Activated B cell treated with CpG ODN at 0.5 μM for 24 hours (primary cell): ENCODE data around the gene BAK1. TPM values are rescaled to one million over a fixed set of nuclear protein-coding genes. Genes with fewer than 3 reads are reported as not detected.
A peak's percentile ranks its signal among the peaks of the same experiment; 100 is the strongest.

Experiments
- ATAC-seq: fragments of 200-7000 bp; cut with Tn5 transposase; one replicate; pipeline ENCODE4 v1.10.0; 2021; ENCODE audit warnings: low read depth, mild to moderate bottlenecking, moderate library complexity
- CTCF ChIA-PET: fragments of 350-600 bp; sonication (Branson Sonifier 250); formaldehyde crosslinking; loops from one replicate; lab custom pipeline; 2021; ENCODE audit warnings: antibody characterized with exemption; lab: Charles Lee
- POLR2A ChIA-PET: fragments of 350-600 bp; sonication (Branson Sonifier 250); formaldehyde crosslinking; loops from one replicate; lab custom pipeline; 2021; ENCODE audit warnings: antibody characterized with exemption; lab: Charles Lee
- DNase-seq: peaks from one replicate; pipeline ENCODE4 v3.0.0; 2022
- H3K27ac Mint-ChIP-seq: one replicate; pipeline ENCODE4 v1.8.0; 2020; ENCODE audit warnings: mixed read lengths
- H3K27me3 Mint-ChIP-seq: one replicate; pipeline ENCODE4 v1.8.0; 2021; ENCODE audit warnings: mixed read lengths
- H3K36me3 Mint-ChIP-seq: one replicate; pipeline ENCODE4 v1.8.0; 2021; ENCODE audit warnings: low read depth, mixed read lengths
- H3K4me1 Mint-ChIP-seq: one replicate; pipeline ENCODE4 v1.8.0; 2021; ENCODE audit warnings: mixed read lengths
- H3K4me3 Mint-ChIP-seq: one replicate; pipeline ENCODE4 v1.8.0; 2020; ENCODE audit warnings: mild to moderate bottlenecking, mixed read lengths
- H3K9me3 Mint-ChIP-seq: one replicate; pipeline ENCODE4 v1.8.0; 2020; ENCODE audit warnings: mixed read lengths
- intact Hi-C: fragments of 100-400 bp; cut with micrococcal nuclease; formaldehyde crosslinking; loops from one replicate; pipeline ENCODE4 v1.15.1; 2024
- total RNA-seq: library from RNA; stranded (reverse); gene quantifications from 2 replicates; pipeline ENCODE4 v1.2.3, GENCODE V29; 2022
- TF ChIP-seq, protein P1 (sequence below): fragments of 200-600 bp; IDR thresholded peaks from one replicate; pipeline ENCODE4 v1.8.0; 2022; ENCODE audit warnings: antibody characterized with exemption, mild to moderate bottlenecking

BAK1 gene
- total RNA-seq, 1 donor from 2014 or later = 29.5 TPM

DNA sequence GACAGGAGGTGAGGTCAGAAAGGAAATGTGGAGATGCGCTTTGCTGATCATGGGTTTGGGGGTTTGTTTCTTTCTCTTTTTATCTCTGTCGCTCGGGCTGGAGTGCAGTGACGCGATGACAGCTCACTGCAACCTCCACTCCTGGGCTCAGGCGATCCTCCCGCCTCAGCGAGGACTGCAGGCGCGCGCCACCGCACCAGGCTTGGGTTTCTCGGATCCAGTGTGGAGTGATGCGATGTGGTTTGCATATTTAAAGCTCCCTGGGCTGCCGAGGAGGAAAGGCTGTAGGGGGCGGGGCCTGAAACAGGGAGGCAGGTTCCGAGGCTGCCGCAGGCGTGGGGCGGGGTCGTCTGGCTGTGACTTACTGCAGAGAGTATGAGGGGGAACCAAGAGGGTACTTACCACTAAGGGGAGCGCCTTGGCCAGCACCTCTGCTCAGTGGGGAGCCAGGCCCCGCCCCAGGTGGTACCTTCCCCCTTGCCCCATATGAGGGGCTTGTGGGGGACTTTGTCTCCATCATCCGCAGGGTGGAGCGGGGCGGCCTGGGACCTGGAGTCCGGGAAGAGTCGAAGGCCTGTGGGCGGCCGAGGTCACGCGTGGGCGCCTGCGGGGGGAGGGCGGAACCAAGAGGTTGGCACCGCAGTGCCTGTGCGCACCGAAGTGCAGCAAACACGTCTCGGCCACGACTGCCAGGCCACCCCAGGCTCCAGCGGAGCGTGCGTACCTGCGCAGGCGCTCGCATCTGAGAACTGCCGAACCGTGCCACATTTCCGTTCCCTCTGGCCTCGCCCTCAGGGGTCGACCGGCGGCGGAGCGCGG, 12.7 kb upstream of the BAK1 start:
- Mint-ChIP-seq H3K4me3 (peak overlapping the region; percentile 58), H3K36me3 (no peaks in the 10 kb centered on the region), H3K27me3 (no peaks in the 10 kb centered on the region), H3K9me3 (no peaks in the 10 kb centered on the region), H3K4me1 (peaks cover 70% of the 10 kb centered on the region), H3K27ac (peak overlapping the region; percentile 93)
- DNase-seq (peak; percentile 71), ATAC-seq (peak; percentile 74)
- intact Hi-C loops = loop anchor here (1.0 to 5.0 kb wide), 5 partner anchors 13 to 1396 kb away; partner anchors contain the start of genes BAK1 and ITPR3
- CTCF ChIA-PET = interaction anchor here (1.4 to 2.3 kb wide), 3 partner anchors 15 to 174 kb away, joined by 4 to 31 read pairs (median 17); no protein-coding TSS in a partner anchor
- POLR2A ChIA-PET = interaction anchor here (0.6 to 4.3 kb wide), 18 partner anchors 8 to 644 kb away, joined by 3 to 37 read pairs (median 6); partner anchors contain the start of genes BAK1, HMGA1, ITPR3 and LEMD2
- TF ChIP-seq, protein P1, sequence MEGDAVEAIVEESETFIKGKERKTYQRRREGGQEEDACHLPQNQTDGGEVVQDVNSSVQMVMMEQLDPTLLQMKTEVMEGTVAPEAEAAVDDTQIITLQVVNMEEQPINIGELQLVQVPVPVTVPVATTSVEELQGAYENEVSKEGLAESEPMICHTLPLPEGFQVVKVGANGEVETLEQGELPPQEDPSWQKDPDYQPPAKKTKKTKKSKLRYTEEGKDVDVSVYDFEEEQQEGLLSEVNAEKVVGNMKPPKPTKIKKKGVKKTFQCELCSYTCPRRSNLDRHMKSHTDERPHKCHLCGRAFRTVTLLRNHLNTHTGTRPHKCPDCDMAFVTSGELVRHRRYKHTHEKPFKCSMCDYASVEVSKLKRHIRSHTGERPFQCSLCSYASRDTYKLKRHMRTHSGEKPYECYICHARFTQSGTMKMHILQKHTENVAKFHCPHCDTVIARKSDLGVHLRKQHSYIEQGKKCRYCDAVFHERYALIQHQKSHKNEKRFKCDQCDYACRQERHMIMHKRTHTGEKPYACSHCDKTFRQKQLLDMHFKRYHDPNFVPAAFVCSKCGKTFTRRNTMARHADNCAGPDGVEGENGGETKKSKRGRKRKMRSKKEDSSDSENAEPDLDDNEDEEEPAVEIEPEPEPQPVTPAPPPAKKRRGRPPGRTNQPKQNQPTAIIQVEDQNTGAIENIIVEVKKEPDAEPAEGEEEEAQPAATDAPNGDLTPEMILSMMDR = no peak

DNA sequence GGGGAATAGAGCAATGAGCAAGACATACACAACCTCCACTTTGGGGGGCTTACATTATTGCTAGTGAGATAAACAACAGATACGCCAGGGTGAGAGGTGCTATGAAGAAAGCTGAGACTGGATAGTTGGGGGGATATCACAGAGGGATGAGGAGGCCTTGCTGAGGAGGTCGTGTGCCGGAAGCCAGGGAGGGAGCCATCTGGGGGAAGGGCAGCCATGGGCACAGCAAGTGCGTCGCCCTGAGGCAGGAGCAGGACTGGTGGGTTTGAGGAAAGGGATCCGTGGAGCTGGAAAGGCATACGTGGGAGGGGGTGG, 12.2 kb upstream of the BAK1 start:
- ATAC-seq = no peak
- peak overlapping the region; percentile 58 for H3K4me3 Mint-ChIP-seq
- POLR2A ChIA-PET = interaction anchor here (0.6 to 4.3 kb wide), 14 partner anchors 9 to 644 kb away, joined by 3 to 37 read pairs (median 7); partner anchors contain the start of genes BAK1, HMGA1, ITPR3 and UQCC2
- DNase-seq = peak; percentile 33
- peaks cover 65% of the 10 kb centered on the region for H3K4me1 Mint-ChIP-seq
- peak overlapping the region; percentile 93 for H3K27ac Mint-ChIP-seq
- no peaks in the 10 kb centered on the region for H3K36me3 Mint-ChIP-seq
- intact Hi-C loops = loop anchor here (1.0 to 5.0 kb wide), 3 partner anchors 21 to 1395 kb away; no protein-coding TSS in a partner anchor
- TF ChIP-seq, protein P1 = no peak
- no peaks in the 10 kb centered on the region for H3K27me3 Mint-ChIP-seq
- H3K9me3 Mint-ChIP-seq = no peaks in the 10 kb centered on the region
- CTCF ChIA-PET = interaction anchor here (1.4 to 2.3 kb wide), 3 partner anchors 15 to 175 kb away, joined by 4 to 31 read pairs (median 17); no protein-coding TSS in a partner anchor

DNA sequence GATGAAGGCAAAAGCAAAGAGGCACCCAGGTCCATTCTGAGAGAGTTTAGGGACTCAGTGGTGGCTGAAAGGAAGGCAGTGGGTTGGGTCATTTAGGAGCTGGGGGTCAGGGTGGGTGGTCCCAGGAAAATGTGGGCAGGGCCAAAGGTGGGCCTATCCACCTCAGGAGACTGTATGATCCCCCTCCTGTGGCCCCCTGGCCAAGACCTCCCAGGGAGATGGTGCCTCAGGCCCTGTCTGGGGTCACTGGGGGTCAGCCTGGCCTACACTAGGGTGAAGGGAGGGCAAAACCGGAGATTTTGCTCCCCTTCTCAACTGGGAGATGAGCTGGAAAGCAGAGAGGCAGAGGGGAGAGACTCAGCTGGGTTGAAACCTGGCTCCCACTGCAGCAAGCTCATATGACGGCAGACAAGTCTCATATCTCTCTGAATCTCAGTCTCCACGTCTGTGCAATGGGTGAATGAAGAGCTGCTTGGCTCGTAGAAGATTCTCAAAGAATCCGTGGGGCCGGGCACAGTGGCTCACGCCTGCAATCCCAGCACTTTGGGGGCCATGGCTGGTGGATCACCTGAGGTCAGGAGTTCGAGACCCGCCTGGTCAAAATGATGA, 11.5 kb upstream of the BAK1 start:
- TF ChIP-seq, protein P1 = no peak
- ChIA-PET POLR2A (interaction anchor here (0.6 to 4.3 kb wide), 9 partner anchors 11 to 645 kb away, joined by 3 to 37 read pairs (median 11); partner anchors contain the start of genes BAK1, HMGA1, ITPR3 and UQCC2), CTCF (interaction anchor here (0.8 to 2.3 kb wide), 4 partner anchors 16 to 176 kb away, joined by 4 to 31 read pairs (median 10); partner anchors contain the start of gene ITPR3)
- intact Hi-C loops = loop anchor here (1.0 to 5.0 kb wide), 3 partner anchors 20 to 1394 kb away; no protein-coding TSS in a partner anchor
- peak overlapping the region; percentile 17 for H3K4me3 Mint-ChIP-seq
- DNase-seq = no peak
- peak overlapping the region; percentile 93 for H3K27ac Mint-ChIP-seq
- H3K4me1 Mint-ChIP-seq = peaks cover 60% of the 10 kb centered on the region
- H3K27me3 Mint-ChIP-seq = no peaks in the 10 kb centered on the region
- no peaks in the 10 kb centered on the region for H3K36me3 Mint-ChIP-seq
- ATAC-seq = no peak
- H3K9me3 Mint-ChIP-seq = no peaks in the 10 kb centered on the region

DNA sequence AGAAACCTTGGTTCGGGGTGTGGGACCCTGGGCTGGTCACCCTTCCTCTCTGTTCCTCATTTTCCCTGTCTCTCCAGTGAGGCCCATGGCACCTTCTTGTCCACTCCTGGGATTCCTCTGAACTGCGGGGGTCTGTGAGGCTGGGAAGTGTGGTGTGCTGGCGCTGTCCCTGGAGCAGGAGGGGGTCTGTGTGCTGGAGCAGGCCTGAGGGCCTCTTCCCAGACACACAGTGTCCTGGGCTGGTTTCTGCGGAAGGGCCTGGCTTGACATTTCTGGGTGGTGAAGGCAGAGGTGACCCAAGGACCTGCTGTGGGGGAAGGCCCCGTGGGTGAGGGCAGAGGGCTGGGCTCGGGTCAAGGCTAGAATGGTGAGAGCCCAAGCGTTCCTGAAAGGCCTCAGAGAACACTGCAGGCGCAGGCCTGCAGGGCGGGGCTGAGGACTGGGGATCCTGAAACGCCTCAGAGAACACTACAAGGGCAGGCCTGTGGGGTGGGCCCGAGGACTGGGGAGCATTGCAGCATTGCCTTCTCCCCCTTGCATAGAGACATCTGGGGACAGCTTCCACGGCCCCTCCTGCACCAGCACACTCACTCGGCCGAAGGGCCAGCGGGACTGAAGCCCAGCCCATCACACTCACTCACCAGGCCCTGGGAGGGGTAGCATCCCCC, 10.6 kb upstream of the BAK1 start:
- Mint-ChIP-seq H3K9me3 (no peaks in the 10 kb centered on the region), H3K4me3 (peak overlapping the region; percentile 55), H3K4me1 (peaks cover 63% of the 10 kb centered on the region), H3K36me3 (no peaks in the 10 kb centered on the region), H3K27me3 (no peaks in the 10 kb centered on the region), H3K27ac (peak overlapping the region; percentile 93)
- ATAC-seq (peak; percentile 5), DNase-seq (peak; percentile 27)
- POLR2A ChIA-PET = interaction anchor here (0.7 to 4.3 kb wide), 14 partner anchors 10 to 121 kb away, joined by 3 to 37 read pairs (median 5); partner anchors contain the start of genes BAK1, ITPR3 and UQCC2
- CTCF ChIA-PET = interaction anchor here (0.6 to 2.2 kb wide), 20 partner anchors 10 to 835 kb away, joined by 3 to 52 read pairs (median 4); partner anchors contain the start of genes BAK1, ITPR3, RPS10 and UQCC2
- TF ChIP-seq, protein P1 = no peak
- intact Hi-C loops = loop anchor here (5.0 kb wide), 1 partner anchor 1393 kb away; no protein-coding TSS in a partner anchor
